GM06990 (cell line): ENCODE data around the gene ZNF674.
"Not testable (repeated sequence)": the region's sequence is repeated elsewhere in the genome, so short reads cannot be mapped to it uniquely, and the experiment has no call there.

Experiments
- DNase-seq: peaks from one replicate; pipeline ENCODE4 v3.0.0-alpha.2; 2011; ENCODE audit not compliant: insufficient read length; ENCODE audit errors: extremely low read depth
- H3K27me3 ChIP-seq: replicated peaks from 2 replicates; pipeline ENCODE4 v1.6.0; 2011; ENCODE audit warnings: low read length; ENCODE audit not compliant: control insufficient read depth, insufficient read depth
- H3K36me3 ChIP-seq: 2 replicates; pipeline ENCODE4 v1.5.1; 2011; ENCODE audit warnings: low read length; ENCODE audit not compliant: control insufficient read depth, insufficient read depth
- H3K4me3 ChIP-seq: replicated peaks from 2 replicates; pipeline ENCODE4 v1.5.1; 2011; ENCODE audit warnings: low read depth, mild to moderate bottlenecking, control low read depth, low read length
- TF ChIP-seq, protein P1 (sequence below): IDR thresholded peaks from 2 replicates; pipeline ENCODE4 v1.5.1; 2011; ENCODE audit warnings: low read length, control low read depth, mild to moderate bottlenecking, inconsistent platforms; ENCODE audit not compliant: insufficient read depth, poor library complexity, severe bottlenecking

Gene ZNF674

DNA sequence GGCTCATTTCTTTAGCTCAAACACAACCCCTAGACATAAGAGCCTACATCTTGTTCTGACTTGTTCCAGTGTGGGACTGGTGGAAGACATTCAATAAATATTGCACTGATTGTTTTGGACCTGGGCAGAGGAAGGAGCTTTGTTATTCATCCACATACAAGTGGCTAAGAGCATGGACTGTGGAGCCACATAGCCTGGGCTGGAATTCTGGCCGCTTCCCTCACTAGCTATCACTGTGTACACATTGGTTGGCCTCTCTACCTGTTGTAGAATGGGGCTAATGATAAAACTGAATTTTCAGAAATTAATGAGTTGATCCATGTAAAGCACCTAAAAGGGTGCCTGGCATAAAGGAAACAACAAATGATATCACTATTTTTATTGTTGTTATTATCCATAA lies 80.0 kb downstream of the ZNF674 start:
- H3K27me3 ChIP-seq: no peaks in the 10 kb centered on the region
- no peak for DNase-seq

GRCh38 chrX:46463682-46464081 lies 81.5 kb downstream of the ZNF674 start:
- Histone ChIP-seq H3K27me3 (no peaks in the 10 kb centered on the region), H3K4me3 (no peak overlapping the region), H3K36me3 (no peaks in the 10 kb centered on the region; the same call in 1 of the 2 replicates)
- TF ChIP-seq, protein P1, sequence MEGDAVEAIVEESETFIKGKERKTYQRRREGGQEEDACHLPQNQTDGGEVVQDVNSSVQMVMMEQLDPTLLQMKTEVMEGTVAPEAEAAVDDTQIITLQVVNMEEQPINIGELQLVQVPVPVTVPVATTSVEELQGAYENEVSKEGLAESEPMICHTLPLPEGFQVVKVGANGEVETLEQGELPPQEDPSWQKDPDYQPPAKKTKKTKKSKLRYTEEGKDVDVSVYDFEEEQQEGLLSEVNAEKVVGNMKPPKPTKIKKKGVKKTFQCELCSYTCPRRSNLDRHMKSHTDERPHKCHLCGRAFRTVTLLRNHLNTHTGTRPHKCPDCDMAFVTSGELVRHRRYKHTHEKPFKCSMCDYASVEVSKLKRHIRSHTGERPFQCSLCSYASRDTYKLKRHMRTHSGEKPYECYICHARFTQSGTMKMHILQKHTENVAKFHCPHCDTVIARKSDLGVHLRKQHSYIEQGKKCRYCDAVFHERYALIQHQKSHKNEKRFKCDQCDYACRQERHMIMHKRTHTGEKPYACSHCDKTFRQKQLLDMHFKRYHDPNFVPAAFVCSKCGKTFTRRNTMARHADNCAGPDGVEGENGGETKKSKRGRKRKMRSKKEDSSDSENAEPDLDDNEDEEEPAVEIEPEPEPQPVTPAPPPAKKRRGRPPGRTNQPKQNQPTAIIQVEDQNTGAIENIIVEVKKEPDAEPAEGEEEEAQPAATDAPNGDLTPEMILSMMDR: no peak
- DNase-seq: no peak

More for the DNA sequence above, 80.0 kb downstream of the ZNF674 start:
- Histone ChIP-seq H3K36me3 (no peaks in the 10 kb centered on the region; the same call in 1 of the 2 replicates), H3K4me3 (no peak overlapping the region)
- TF ChIP-seq, protein P1: no peak

DNA sequence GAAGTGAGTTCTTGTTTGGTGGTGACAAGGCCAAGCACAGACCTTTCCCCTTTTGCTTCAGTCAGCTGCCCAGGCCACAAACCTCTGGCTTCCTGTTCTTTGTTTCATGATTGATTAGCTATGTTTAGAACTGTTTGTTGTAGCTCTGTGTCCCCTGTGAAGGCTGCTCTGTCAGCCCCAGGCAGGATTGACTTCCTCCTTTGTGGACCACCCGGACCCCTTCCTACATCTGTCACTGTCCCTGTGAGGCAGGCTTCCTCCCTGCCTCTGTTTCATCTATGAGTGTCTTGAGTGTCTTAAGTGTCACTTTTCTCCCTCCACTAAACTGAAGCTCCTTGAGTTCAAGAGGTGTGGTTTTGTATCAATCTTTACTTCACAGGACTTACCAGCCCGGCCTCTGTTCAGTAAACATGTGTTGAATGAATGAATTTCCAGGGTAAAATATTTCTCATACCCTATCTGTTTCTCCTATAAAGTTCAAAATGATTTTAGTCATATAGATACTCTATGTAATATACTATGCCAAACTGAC lies 83.5 kb downstream of the ZNF674 start:
- Histone ChIP-seq H3K36me3 (peaks cover under 1% of the 10 kb centered on the region), H3K27me3 (no peaks in the 10 kb centered on the region), H3K4me3 (no peak overlapping the region)
- TF ChIP-seq, protein P1: no peak
- peak; percentile 43 for DNase-seq

GRCh38 chrX:46460801-46461659 lies 84.2 kb downstream of the ZNF674 start:
- H3K4me3 ChIP-seq, H3K36me3 ChIP-seq, H3K27me3 ChIP-seq, DNase-seq: not testable (repeated sequence)

DNA sequence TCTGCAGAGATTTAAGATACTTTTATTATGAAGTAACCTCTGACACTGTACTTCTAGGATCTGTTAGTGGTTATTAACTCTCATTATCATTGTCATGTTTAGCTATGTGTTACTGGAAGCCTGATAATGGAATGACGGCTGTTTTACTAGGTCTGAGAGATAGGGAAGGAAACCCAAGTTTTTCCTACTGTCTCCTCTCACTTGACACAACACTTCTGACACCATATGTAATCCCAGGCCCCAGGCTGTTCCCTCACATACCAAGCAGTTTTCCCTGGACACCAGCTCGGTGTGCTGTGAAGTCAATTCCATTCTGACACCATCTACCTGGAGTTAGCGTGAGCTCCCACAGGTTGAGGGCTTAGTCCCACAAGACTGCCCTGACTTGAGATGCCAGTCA lies 85.6 kb downstream of the ZNF674 start:
- no peak for DNase-seq
- no peak overlapping the region for H3K4me3 ChIP-seq
- peaks cover 1% of the 10 kb centered on the region for H3K36me3 ChIP-seq
- H3K27me3 ChIP-seq: no peaks in the 10 kb centered on the region
- TF ChIP-seq, protein P1: no peak

- no peak for DNase-seq
Observed at GRCh38 chrX:46456125-46456922, 88.9 kb downstream of the ZNF674 start.

More at GRCh38 chrX:46456125-46456922, 88.9 kb downstream of the ZNF674 start:
- Histone ChIP-seq H3K27me3 (no peaks in the 10 kb centered on the region), H3K36me3 (peaks cover 1% of the 10 kb centered on the region), H3K4me3 (no peak overlapping the region)
- TF ChIP-seq, protein P1: no peak
